Aorta (tissue), 5 donors: Measurements from ENCODE around the gene PHACTR1. TPM values are rescaled to one million over a fixed set of nuclear protein-coding genes. Genes with fewer than 3 reads are reported as not detected.

Experiments
- ATAC-seq: fragments of 200-7000 bp; cut with Tn5 transposase; one replicate; pipeline ENCODE4 v1.9.1; 2022; ENCODE audit warnings: moderate library complexity; ENCODE audit not compliant: low FRiP score
- DNase-seq, 2 donors: peaks; one replicate each; pipeline ENCODE4 v3.0.0-alpha.2; 2020
- H3K27ac ChIP-seq, 2 donors: one replicate each; pipeline ENCODE4 v1.5.1; 2013; ENCODE audit warnings: low read length in 2 of 2, mild to moderate bottlenecking in 2 of 2, moderate library complexity in 2 of 2, control low read depth in 1 of 2, inconsistent platforms in 1 of 2, low read depth in 1 of 2
- H3K27me3 ChIP-seq, 2 donors: one replicate each; pipeline ENCODE4 v1.6.1; 2013; ENCODE audit warnings: control low read depth in 1 of 2, low read length in 1 of 2, mild to moderate bottlenecking in 1 of 2, moderate library complexity in 1 of 2; ENCODE audit not compliant: insufficient read depth in 2 of 2, control insufficient read depth in 1 of 2
- H3K36me3 ChIP-seq, 2 donors: one replicate each; pipeline ENCODE4 v1.6.1; 2013; ENCODE audit warnings: control low read depth in 1 of 2, low read length in 1 of 2, mild to moderate bottlenecking in 1 of 2; ENCODE audit not compliant: insufficient read depth in 2 of 2, control insufficient read depth in 1 of 2
- H3K4me1 ChIP-seq, 2 donors: one replicate each; pipeline ENCODE4 v1.6.1; 2013; ENCODE audit warnings: low read length in 2 of 2, control low read depth in 1 of 2, mild to moderate bottlenecking in 1 of 2, moderate library complexity in 1 of 2; ENCODE audit not compliant: insufficient read depth in 2 of 2, control insufficient read depth in 1 of 2
- H3K4me3 ChIP-seq, 2 donors: one replicate each; pipeline ENCODE4 v1.5.1; 2013; ENCODE audit warnings: low read length in 2 of 2, control low read depth in 1 of 2, mild to moderate bottlenecking in 1 of 2
- H3K9me3 ChIP-seq: one replicate; pipeline ENCODE4 v1.6.1; 2013; ENCODE audit warnings: mild to moderate bottlenecking, low read length; ENCODE audit not compliant: control insufficient read depth
- WGBS, 2 donors: extraction: QIAGEN DNeasy Blood & Tissue Kit; methylation state at CpG; one replicate each; pipeline ENCODE4 v1.1.7; 2013; 5-methylcytosine and 5-hydroxymethylcytosine counted together
- intact Hi-C, 2 donors: fragments of 100-400 bp; cut with DNase I; formaldehyde crosslinking; loops; one replicate each; pipeline versions ENCODE4 v1.14.2 to v1.15.0; 2022
- polyA plus RNA-seq, 2 donors: library from polyadenylated mRNA; stranded (reverse); fragments of 200-250 nt; gene quantifications; one replicate each; pipeline ENCODE4 v1.2.3, GENCODE V29; 2013
- total RNA-seq, 2 donors: library from RNA; stranded (reverse); fragmentation: NEBNext Ultra II Directional; extraction: Animal tissue kit (Norgen Biotek cat#: 25700); gene quantifications; one replicate each; pipeline ENCODE4 v1.2.1, GENCODE V29; 2021
- donor health status: healthy with polysubstance abuse.
- donor health status: Bipolar disorder and iron deficiency.
- donor health status: DM: no; HTN: no; CAD: no.
- donor health status: DM: no; HTN: no; CAD: no.
- donor health status: DM: yes; HTN: yes; CAD: no.

Gene PHACTR1
- total and polyA plus RNA-seq, 4 donors: 3.2 to 89.4 (median 20.1) TPM

GRCh38 chr6:13290335-13290734 is 573.8 kb downstream of the PHACTR1 start:
- no peak overlapping the region for H3K4me3 ChIP-seq
- ATAC-seq: no peak
- no peak for DNase-seq
- intact Hi-C loops: no loop called here
- no peak overlapping the region for H3K27ac ChIP-seq
- H3K36me3 ChIP-seq: peaks cover 0 to 7% of the 10 kb centered on the region in 2 donors
- WGBS, 2 donors: 92 to 100% methylated on average over 2 of the region's 2 CpGs
- no peaks in the 10 kb centered on the region for H3K27me3 ChIP-seq
- H3K4me1 ChIP-seq: peaks cover 0 to 2% of the 10 kb centered on the region in 2 donors
- no peaks in the 10 kb centered on the region for H3K9me3 ChIP-seq

GRCh38 chr6:13292774-13293173 is 576.2 kb downstream of the PHACTR1 start:
- Histone ChIP-seq H3K4me3 (no peak overlapping the region), H3K9me3 (no peaks in the 10 kb centered on the region), H3K36me3 (no peaks in the 10 kb centered on the region), H3K27ac (no peak overlapping the region), H3K4me1 (peaks cover 0 to 2% of the 10 kb centered on the region in 2 donors), H3K27me3 (no peaks in the 10 kb centered on the region)
- ATAC-seq (no peak), DNase-seq (no peak)
- intact Hi-C loops: no loop called here
- WGBS, 2 donors: 88 to 89% methylated on average over 9 of the region's 9 CpGs

- no peaks in the 10 kb centered on the region for H3K27me3 ChIP-seq
- ATAC-seq (no peak), DNase-seq (no peak)
- no peaks in the 10 kb centered on the region for H3K4me1 ChIP-seq
- no peak overlapping the region for H3K4me3 ChIP-seq
- WGBS, 2 donors: 72 to 79% methylated on average over 13 of the region's 13 CpGs
- no peaks in the 10 kb centered on the region for H3K36me3 ChIP-seq
- intact Hi-C loops: no loop called here
- no peaks in the 10 kb centered on the region for H3K9me3 ChIP-seq
- no peak overlapping the region for H3K27ac ChIP-seq
Measured at GRCh38 chr6:13294499-13295069, 578.0 kb downstream of the PHACTR1 start.

- Histone ChIP-seq H3K9me3 (no peaks in the 10 kb centered on the region), H3K4me3 (no peak overlapping the region), H3K27me3 (no peaks in the 10 kb centered on the region), H3K27ac (no peak overlapping the region), H3K4me1 (no peaks in the 10 kb centered on the region), H3K36me3 (no peaks in the 10 kb centered on the region)
- no peak for ATAC-seq
- WGBS, 2 donors: 88 to 93% methylated on average over 11 of the region's 11 CpGs
- intact Hi-C loops: no loop called here
- DNase-seq: no peak
Measured at GRCh38 chr6:13295576-13295975, 579.0 kb downstream of the PHACTR1 start.

GRCh38 chr6:13296536-13296997 is 580.0 kb downstream of the PHACTR1 start:
- H3K4me1 ChIP-seq: no peaks in the 10 kb centered on the region
- 91 to 93% methylated on average over 9 of the region's 9 CpGs for WGBS, 2 donors
- intact Hi-C loops: no loop called here
- no peak for ATAC-seq
- no peaks in the 10 kb centered on the region for H3K27me3 ChIP-seq
- no peak for DNase-seq
- no peaks in the 10 kb centered on the region for H3K36me3 ChIP-seq
- no peak overlapping the region for H3K4me3 ChIP-seq
- no peak overlapping the region for H3K27ac ChIP-seq
- no peaks in the 10 kb centered on the region for H3K9me3 ChIP-seq

GRCh38 chr6:13297391-13297790 is 580.8 kb downstream of the PHACTR1 start:
- Histone ChIP-seq H3K4me3 (no peak overlapping the region), H3K27ac (no peak overlapping the region), H3K9me3 (no peaks in the 10 kb centered on the region), H3K27me3 (no peaks in the 10 kb centered on the region), H3K36me3 (no peaks in the 10 kb centered on the region), H3K4me1 (no peaks in the 10 kb centered on the region)
- 94% methylated on average over 5 of the region's 5 CpGs for WGBS, 2 donors
- ATAC-seq (no peak), DNase-seq (no peak)
- intact Hi-C loops: no loop called here

- H3K27ac ChIP-seq: no peak overlapping the region
- 88 to 90% methylated on average over 3 of the region's 3 CpGs for WGBS, 2 donors
- no peaks in the 10 kb centered on the region for H3K27me3 ChIP-seq
- no peaks in the 10 kb centered on the region for H3K36me3 ChIP-seq
- ATAC-seq (no peak), DNase-seq (no peak)
- no peaks in the 10 kb centered on the region for H3K4me1 ChIP-seq
- intact Hi-C loops: no loop called here
- H3K9me3 ChIP-seq: no peaks in the 10 kb centered on the region
- H3K4me3 ChIP-seq: no peak overlapping the region
Measured at GRCh38 chr6:13298446-13298845, 581.9 kb downstream of the PHACTR1 start.

- no peak overlapping the region for H3K4me3 ChIP-seq
- no peaks in the 10 kb centered on the region for H3K36me3 ChIP-seq
- no peaks in the 10 kb centered on the region for H3K4me1 ChIP-seq
- DNase-seq: no peak
- WGBS, 2 donors: 92 to 94% methylated on average over 11 of the region's 11 CpGs
- intact Hi-C loops: no loop called here
- no peaks in the 10 kb centered on the region for H3K27me3 ChIP-seq
- H3K27ac ChIP-seq: no peak overlapping the region
- no peaks in the 10 kb centered on the region for H3K9me3 ChIP-seq
- no peak for ATAC-seq
Measured at GRCh38 chr6:13299403-13299821, 582.8 kb downstream of the PHACTR1 start.

- ATAC-seq (no peak), DNase-seq (no peak)
- H3K27me3 ChIP-seq: no peaks in the 10 kb centered on the region
- no peaks in the 10 kb centered on the region for H3K4me1 ChIP-seq
- H3K9me3 ChIP-seq: no peaks in the 10 kb centered on the region
- H3K4me3 ChIP-seq: no peak overlapping the region
- H3K27ac ChIP-seq: no peak overlapping the region
- H3K36me3 ChIP-seq: no peaks in the 10 kb centered on the region
- intact Hi-C loops: loop anchor here in 1 of 2 donors (10.0 kb wide), 1 partner anchor 285 kb away; no protein-coding TSS in a partner anchor
- WGBS, 2 donors: 88 to 93% methylated on average over 6 of the region's 6 CpGs
Measured at GRCh38 chr6:13299918-13300317, 583.4 kb downstream of the PHACTR1 start.
